Suprapubic skin (tissue), 4 donors: ENCODE data around the gene MAML2.

Source experiments
- CTCF ChIP-seq, 2 donors: fragments of 200-600 bp in 1 of 2; fragments of 450-650 bp in 1 of 2; sonication (generic) in 1 of 2; IDR thresholded peaks; one replicate each; pipeline ENCODE4 v1.5.1; 2016 to 2019; ENCODE audit warnings: antibody characterized with exemption in 2 of 2, mild to moderate bottlenecking in 1 of 2, moderate library complexity in 1 of 2
- POLR2A ChIP-seq, 2 donors: fragments of 450-650 bp; IDR thresholded peaks; one replicate each; pipeline ENCODE4 v1.6.1; 2017; ENCODE audit warnings: antibody characterized with exemption in 2 of 2, mild to moderate bottlenecking in 2 of 2, moderate library complexity in 2 of 2
- POLR2AphosphoS5 ChIP-seq, 3 donors: sonication (generic); formaldehyde crosslinking; IDR thresholded peaks; one replicate each; pipeline ENCODE4 v1.6.1; 2017; ENCODE audit warnings: antibody characterized with exemption in 3 of 3

GRCh38 chr11:96197103-96197502 lies 145.9 kb downstream of the MAML2 start:
- TF ChIP-seq CTCF (IDR thresholded peaks at IDR 0.05) (no peak), POLR2A (IDR thresholded peaks at IDR 0.05) (no peak), POLR2AphosphoS5 (IDR thresholded peaks at IDR 0.05) (no peak)
